DOHH2 (cell line): ENCODE measurements around the gene IFI16.

Experiments used
- H3F3A ChIP-seq: fragments of 200-600 bp; sonication (generic), shearing (Covaris generic); 2 replicates; pipeline ENCODE4 v1.6.0; 2016; ENCODE audit warnings: antibody characterized with exemption, mild to moderate bottlenecking; ENCODE audit not compliant: control insufficient read depth, insufficient read depth
- H3K27ac ChIP-seq: fragments of 200-600 bp; sonication (generic); 2 replicates; pipeline ENCODE4 v1.5.1; 2014; ENCODE audit warnings: low read depth, mild to moderate bottlenecking, low read length, moderate library complexity
- H3K27me3 ChIP-seq: fragments of 200-600 bp; sonication (generic); 2 replicates; pipeline ENCODE4 v1.6.1; 2014; ENCODE audit warnings: mild to moderate bottlenecking, low read length, mixed read lengths; ENCODE audit not compliant: control insufficient read depth
- H3K36me3 ChIP-seq: fragments of 200-600 bp; sonication (generic); 2 replicates; pipeline ENCODE4 v1.6.1; 2014; ENCODE audit warnings: mild to moderate bottlenecking, low read length, moderate library complexity, mixed read lengths; ENCODE audit not compliant: control insufficient read depth
- H3K4me1 ChIP-seq: fragments of 200-600 bp; sonication (generic); 2 replicates; pipeline ENCODE4 v1.6.1; 2014; ENCODE audit warnings: mild to moderate bottlenecking, low read length, mixed read lengths; ENCODE audit not compliant: control insufficient read depth
- H3K4me2 ChIP-seq: fragments of 200-600 bp; sonication (generic); 2 replicates; pipeline ENCODE4 v1.6.0; 2014; ENCODE audit warnings: mild to moderate bottlenecking, low read length, moderate library complexity
- H3K4me3 ChIP-seq: fragments of 200-600 bp; sonication (generic); 2 replicates; pipeline ENCODE4 v1.5.1; 2014; ENCODE audit warnings: mild to moderate bottlenecking, low read length, mixed read lengths
- H3K79me2 ChIP-seq: fragments of 200-600 bp; sonication (generic); 2 replicates; pipeline ENCODE4 v1.6.1; 2014; ENCODE audit warnings: mild to moderate bottlenecking, low read length, mixed read lengths; ENCODE audit not compliant: control insufficient read depth
- H3K9me2 ChIP-seq: fragments of 200-600 bp; sonication (generic); replicated peaks from 2 replicates; pipeline ENCODE4 v1.6.1; 2014; ENCODE audit warnings: mild to moderate bottlenecking, low read length, mixed read lengths; ENCODE audit not compliant: control insufficient read depth
- H3K9me3 ChIP-seq: fragments of 200-600 bp; sonication (generic); 2 replicates; pipeline ENCODE4 v1.6.1; 2014; ENCODE audit warnings: antibody characterized with exemption, low read length, mixed read lengths; ENCODE audit not compliant: control insufficient read depth, insufficient read depth
- H4K20me1 ChIP-seq: fragments of 200-600 bp; sonication (generic); 2 replicates; pipeline ENCODE4 v1.6.0; 2014; ENCODE audit warnings: low read depth, mild to moderate bottlenecking, antibody characterized with exemption, low read length, moderate library complexity; ENCODE audit not compliant: control insufficient read depth, insufficient read depth
- CTCF ChIP-seq: fragments of 200-600 bp; sonication (generic); IDR thresholded peaks from one replicate; pipeline ENCODE4 v1.5.1; 2014; ENCODE audit warnings: antibody characterized with exemption, mild to moderate bottlenecking, low read depth, low read length; ENCODE audit not compliant: poor library complexity, severe bottlenecking
- EZH2phosphoT487 ChIP-seq: fragments of 200-600 bp; sonication (generic); IDR thresholded peaks from 2 replicates; pipeline ENCODE4 v1.6.1; 2017; ENCODE audit warnings: borderline replicate concordance, mild to moderate bottlenecking, antibody characterized with exemption, low read length, moderate library complexity, mixed read lengths

IFI16 gene

GRCh38 chr1:159055181-159055641, 45.5 kb downstream of the IFI16 start:
- H3K36me3 ChIP-seq = peaks cover 99% of the 10 kb centered on the region

GRCh38 chr1:159056069-159056698, 46.5 kb downstream of the IFI16 start:
- Histone ChIP-seq H3K79me2 (peaks cover 10% of the 10 kb centered on the region; the same call in 1 of the 2 replicates), H3K4me3 (0 out of 2 replicates have a peak overlapping the region, but pooled peaks have one; percentile 14), H3K27ac (peak overlapping the region; percentile 59), H4K20me1 (no peaks in the 10 kb centered on the region), H3K9me3 (no peaks in the 10 kb centered on the region), H3K4me2 (peak overlapping the region; percentile 1; the same call in 1 of the 2 replicates), H3K36me3 (peaks cover 99% of the 10 kb centered on the region), H3F3A (peaks cover 81% of the 10 kb centered on the region), H3K4me1 (peaks cover 69% of the 10 kb centered on the region), H3K9me2 (no peaks in the 10 kb centered on the region), H3K27me3 (no peaks in the 10 kb centered on the region)
- TF ChIP-seq CTCF (peak; percentile 63), EZH2phosphoT487 (no peak)

More at GRCh38 chr1:159055181-159055641, 45.5 kb downstream of the IFI16 start:
- peak overlapping the region; percentile 59 for H3K27ac ChIP-seq
- H3K9me3 ChIP-seq = no peaks in the 10 kb centered on the region
- H3K9me2 ChIP-seq = no peaks in the 10 kb centered on the region
- TF ChIP-seq EZH2phosphoT487 = no peak
- peak; percentile 16 for TF ChIP-seq CTCF
- H3K4me2 ChIP-seq = 0 out of 2 replicates have a peak overlapping the region, but pooled peaks have one; percentile 15
- no peak overlapping the region for H3K4me3 ChIP-seq
- H3K4me1 ChIP-seq = peaks cover 71% of the 10 kb centered on the region
- no peaks in the 10 kb centered on the region for H3K27me3 ChIP-seq
- peaks cover 13% of the 10 kb centered on the region for H3K79me2 ChIP-seq
- no peaks in the 10 kb centered on the region for H4K20me1 ChIP-seq
- peaks cover 80% of the 10 kb centered on the region for H3F3A ChIP-seq

GRCh38 chr1:159058751-159059150, 49.0 kb downstream of the IFI16 start:
- peaks cover 65% of the 10 kb centered on the region for H3F3A ChIP-seq
- H3K36me3 ChIP-seq = peaks cover 98% of the 10 kb centered on the region
- H3K4me3 ChIP-seq = no peak overlapping the region
- H3K4me1 ChIP-seq = peaks cover 61% of the 10 kb centered on the region
- 0 out of 2 replicates have a peak overlapping the region, but pooled peaks have one; percentile 23 for H3K27ac ChIP-seq
- no peak for TF ChIP-seq CTCF
- no peak for TF ChIP-seq EZH2phosphoT487
- H3K27me3 ChIP-seq = no peaks in the 10 kb centered on the region
- H3K79me2 ChIP-seq = peaks cover 5% of the 10 kb centered on the region; the same call in 1 of the 2 replicates
- no peaks in the 10 kb centered on the region for H4K20me1 ChIP-seq
- no peak overlapping the region for H3K4me2 ChIP-seq
- H3K9me3 ChIP-seq = no peaks in the 10 kb centered on the region
- no peaks in the 10 kb centered on the region for H3K9me2 ChIP-seq
